Esophagus squamous epithelium (tissue), 5 donors: ENCODE results near the gene TMED1. TPM values are rescaled to one million over a fixed set of nuclear protein-coding genes. Genes with fewer than 3 reads are reported as not detected.

Experiments
- DNase-seq: peaks from one replicate; lab custom pipeline; 2025; lab: John Stamatoyannopoulos, UW
- H3K27ac ChIP-seq, 4 donors: fragments of 200-600 bp; sonication (generic); one replicate each; pipeline ENCODE4 v1.5.1; 2016 to 2019; ENCODE audit warnings: mild to moderate bottlenecking in 1 of 4
- H3K27me3 ChIP-seq, 4 donors: fragments of 200-600 bp; sonication (generic); 1 replicate in 3 of 4; 2 replicates in 1 of 4; pipeline versions ENCODE4 v1.5.1 to v1.6.0; 2017 to 2021; ENCODE audit warnings: antibody characterized with exemption in 1 of 4
- H3K36me3 ChIP-seq, 3 donors: fragments of 200-600 bp; sonication (generic); one replicate each; pipeline ENCODE4 v1.5.1; 2016 to 2019
- H3K4me1 ChIP-seq, 3 donors: fragments of 200-600 bp; sonication (generic); one replicate each; pipeline ENCODE4 v1.5.1; 2017 to 2019
- H3K4me3 ChIP-seq, 4 donors: fragments of 200-600 bp; sonication (generic); 1 replicate in 3 of 4; 2 replicates in 1 of 4; pipeline ENCODE4 v1.5.1; 2016 to 2019; ENCODE audit warnings: mild to moderate bottlenecking in 2 of 4, moderate library complexity in 1 of 4
- H3K9me3 ChIP-seq, 3 donors: fragments of 200-600 bp; sonication (generic); one replicate each; pipeline ENCODE4 v1.5.1; 2016 to 2019
- CTCF ChIP-seq, 6 experiments: fragments of 450-650 bp in 4 of 6; fragments of 200-600 bp in 2 of 6; sonication (generic) in 2 of 6; IDR thresholded peaks; one replicate each; pipeline ENCODE4 v1.5.1; 2016 to 2019; ENCODE audit warnings: antibody characterized with exemption in 6 of 6, mild to moderate bottlenecking in 4 of 6, moderate library complexity in 4 of 6
- POLR2A ChIP-seq, 4 donors: fragments of 450-650 bp; IDR thresholded peaks; one replicate each; pipeline ENCODE4 v1.6.1; 2017; ENCODE audit warnings: antibody characterized with exemption in 4 of 4, mild to moderate bottlenecking in 4 of 4, moderate library complexity in 3 of 4
- WGBS, 2 donors: methylation state at CpG; one replicate each; pipeline ENCODE4 v1.1.5; 2018; 5-methylcytosine and 5-hydroxymethylcytosine counted together
- intact Hi-C: fragments of 100-400 bp; cut with DNase I; formaldehyde crosslinking; loops from one replicate; pipeline ENCODE4 v1.15.0; 2022
- total RNA-seq, 4 donors: library from RNA; depleted of rRNA; stranded (reverse); fragments of >200 nt; gene quantifications; one replicate each; pipeline ENCODE4 v1.1.0, GENCODE V29; 2016
- donor health status: DM: yes; HTN: yes; CAD: no.

Gene TMED1
- total RNA-seq, 4 donors from 2014 or later: 14.7 to 30.3 (median 24.1) TPM

GRCh38 chr19:10808937-10809649 lies 26.9 kb downstream of the TMED1 start:
- Histone ChIP-seq H3K9me3 (no peaks in the 10 kb centered on the region), H3K36me3 (peaks cover 11 to 100% (median 28%) of the 10 kb centered on the region in 3 donors), H3K4me1 (peaks cover 3 to 35% (median 4%) of the 10 kb centered on the region in 3 donors), H3K27ac (peak overlapping the region; percentile 45 to 84 (median 59)), H3K4me3 (no peak overlapping the region), H3K27me3 (no peaks in the 10 kb centered on the region)
- TF ChIP-seq CTCF (IDR thresholded peaks at IDR 0.05) (peak in 1 of 6 experiments; percentile 5), POLR2A (IDR thresholded peaks at IDR 0.05) (no peak)
- DNase-seq: no peak
- 41 to 47% methylated on average over 6 of the region's 10 CpGs for WGBS, 2 donors
- intact Hi-C loops: loop anchor here (10.0 kb wide), 1 partner anchor 94 kb away; the partner anchor contains the start of gene DNM2

- Histone ChIP-seq H3K4me3 (no peak overlapping the region), H3K9me3 (no peaks in the 10 kb centered on the region), H3K4me1 (peaks cover 0 to 21% (median 4%) of the 10 kb centered on the region in 3 donors), H3K27ac (no peak overlapping the region), H3K27me3 (no peaks in the 10 kb centered on the region), H3K36me3 (peaks cover 25 to 100% (median 42%) of the 10 kb centered on the region in 3 donors)
- 92 to 100% methylated on average over 8 of the region's 11 CpGs for WGBS, 2 donors
- TF ChIP-seq POLR2A (IDR thresholded peaks at IDR 0.05) (no peak), CTCF (IDR thresholded peaks at IDR 0.05) (no peak)
- intact Hi-C loops: loop anchor here (10.0 kb wide), 1 partner anchor 91 kb away; the partner anchor contains the start of gene DNM2
- no peak for DNase-seq
Observed at GRCh38 chr19:10805758-10806247, 30.2 kb downstream of the TMED1 start.

DNA sequence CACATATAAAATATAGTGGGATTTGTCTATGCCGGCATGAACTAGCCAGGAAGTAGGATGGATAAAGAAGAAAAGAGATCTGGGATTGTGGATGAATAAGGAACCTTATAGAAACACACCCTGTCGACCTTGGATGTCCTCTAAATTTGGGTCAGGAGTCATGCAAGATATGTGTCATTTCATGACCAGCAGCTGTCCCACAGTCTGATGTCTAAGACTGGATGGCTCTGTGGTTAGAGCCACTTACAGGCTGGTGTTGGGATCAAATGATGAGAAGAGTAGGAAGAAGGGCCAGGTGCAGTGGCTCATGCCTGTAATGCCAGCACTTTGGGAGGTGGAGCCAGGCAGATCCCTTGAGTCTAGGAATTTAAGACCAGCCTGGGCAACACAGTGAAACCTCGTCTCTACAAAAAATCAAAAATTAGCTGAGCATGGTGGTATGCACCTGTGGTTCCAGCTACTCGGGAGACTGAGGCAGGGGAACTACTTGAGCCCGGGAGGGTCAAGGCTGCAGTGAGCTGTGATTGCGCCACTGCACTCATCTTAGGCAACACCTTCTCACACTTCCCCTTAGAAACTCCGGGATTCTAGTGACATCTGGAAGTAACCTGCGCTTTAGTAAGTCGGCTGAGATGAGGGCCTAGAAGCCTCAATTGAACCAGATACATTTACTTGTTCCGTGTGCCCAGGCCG lies 30.8 kb downstream of the TMED1 start:
- peaks cover 0 to 18% (median 4%) of the 10 kb centered on the region in 3 donors for H3K4me1 ChIP-seq
- 84 to 93% methylated on average over 11 of the region's 11 CpGs for WGBS, 2 donors
- H3K27ac ChIP-seq: no peak overlapping the region
- TF ChIP-seq POLR2A (IDR thresholded peaks at IDR 0.05) (no peak), CTCF (IDR thresholded peaks at IDR 0.05) (no peak)
- H3K9me3 ChIP-seq: no peaks in the 10 kb centered on the region
- peaks cover 24 to 100% (median 45%) of the 10 kb centered on the region in 3 donors for H3K36me3 ChIP-seq
- intact Hi-C loops: loop anchor here (10.0 kb wide), 1 partner anchor 90 kb away; the partner anchor contains the start of gene DNM2
- H3K27me3 ChIP-seq: no peaks in the 10 kb centered on the region
- no peak overlapping the region for H3K4me3 ChIP-seq
- no peak for DNase-seq

GRCh38 chr19:10803252-10803651 lies 32.8 kb downstream of the TMED1 start:
- Histone ChIP-seq H3K9me3 (no peaks in the 10 kb centered on the region), H3K36me3 (peaks cover 27 to 100% (median 46%) of the 10 kb centered on the region in 3 donors), H3K4me1 (no peaks in the 10 kb centered on the region), H3K4me3 (no peak overlapping the region), H3K27me3 (no peaks in the 10 kb centered on the region), H3K27ac (no peak overlapping the region)
- 87 to 95% methylated on average over 9 of the region's 9 CpGs for WGBS, 2 donors
- DNase-seq: no peak
- intact Hi-C loops: loop anchor here (10.0 kb wide), 1 partner anchor 88 kb away; the partner anchor contains the start of gene DNM2
- TF ChIP-seq CTCF (IDR thresholded peaks at IDR 0.05) (no peak), POLR2A (IDR thresholded peaks at IDR 0.05) (no peak)
